ENCODE results near the gene MAN1A2.
A peak's percentile ranks its signal among the peaks of the same experiment; 100 is the strongest.

The MAN1A2 gene

DNA sequence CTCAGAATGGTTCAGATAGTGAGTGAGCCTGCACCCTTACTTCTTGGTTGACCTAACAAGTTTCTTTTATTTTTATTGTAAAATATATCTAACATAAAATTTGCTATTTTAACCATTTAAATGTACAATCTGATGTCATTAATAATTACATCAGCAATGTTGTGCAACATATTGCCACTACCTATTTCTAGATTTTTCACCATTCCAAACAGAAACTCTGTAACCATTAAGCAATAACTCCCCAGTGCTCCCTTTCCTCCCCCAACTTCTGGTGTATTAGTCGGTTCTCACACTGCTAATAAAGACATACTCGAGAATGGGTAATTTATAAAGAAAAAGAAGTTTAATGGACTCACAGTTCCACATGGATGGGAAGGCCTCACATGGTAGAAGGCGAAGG, 162.4 kb downstream of the MAN1A2 start:
- no peak overlapping the region for H3K4me2 ChIP-seq
- H3K27ac ChIP-seq, result no peak overlapping the region
- TF ChIP-seq Cebpa-rat (IDR thresholded peaks at IDR 0.05), result no peak
- no peaks in the 10 kb centered on the region for H3K27me3 ChIP-seq
- no peak overlapping the region for H3K4me3 ChIP-seq
- peaks cover 0 to 29% (median 11%) of the 10 kb centered on the region in 11 experiments; a peak in 15 of 22 replicates for H3K36me3 ChIP-seq
- H3K9me3 ChIP-seq (replicated peaks in 1 of 11), result peaks cover 0 to 8% (median 4%) of the 10 kb centered on the region in 11 experiments; a peak in 7 of 22 replicates
- H4K20me1 ChIP-seq, result no peaks in the 10 kb centered on the region
- H3K9ac ChIP-seq, result no peak overlapping the region
- peaks cover 0 to 3% (median 0%) of the 10 kb centered on the region in 10 experiments; a peak in 5 of 20 replicates for H3K4me1 ChIP-seq

DNA sequence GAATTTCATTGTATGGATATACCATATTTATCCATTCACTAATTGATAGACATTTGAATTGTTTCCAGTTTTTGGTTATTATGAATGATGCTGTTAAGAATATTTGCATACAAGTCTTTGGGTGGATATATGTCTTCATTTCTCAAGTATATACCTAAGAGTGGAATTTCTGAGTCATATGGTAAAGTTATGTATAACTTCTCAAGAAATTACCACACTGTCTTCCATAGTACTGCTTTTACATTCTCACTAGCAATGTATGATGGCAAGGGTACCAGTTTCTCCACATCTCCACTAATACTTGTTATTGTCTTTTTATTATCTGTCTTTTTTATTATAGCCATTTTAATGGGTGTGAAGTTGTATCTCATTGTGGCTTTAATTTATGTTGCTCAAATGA, 164.0 kb downstream of the MAN1A2 start:
- Histone ChIP-seq H3K4me2 (no peak overlapping the region), H3K36me3 (peaks cover 0 to 25% (median 10%) of the 10 kb centered on the region in 11 experiments; a peak in 13 of 22 replicates), H3K27me3 (no peaks in the 10 kb centered on the region), H4K20me1 (no peaks in the 10 kb centered on the region), H3K4me1 (peaks cover 0 to 9% (median 0%) of the 10 kb centered on the region in 10 experiments; a peak in 5 of 20 replicates), H3K9ac (no peak overlapping the region), H3K9me3 (replicated peaks in 1 of 11) (peaks cover 0 to 8% (median 4%) of the 10 kb centered on the region in 11 experiments; a peak in 7 of 22 replicates), H3K27ac (no peak overlapping the region), H3K4me3 (no peak overlapping the region)
- TF ChIP-seq Cebpa-rat (IDR thresholded peaks at IDR 0.05), result no peak

DNA sequence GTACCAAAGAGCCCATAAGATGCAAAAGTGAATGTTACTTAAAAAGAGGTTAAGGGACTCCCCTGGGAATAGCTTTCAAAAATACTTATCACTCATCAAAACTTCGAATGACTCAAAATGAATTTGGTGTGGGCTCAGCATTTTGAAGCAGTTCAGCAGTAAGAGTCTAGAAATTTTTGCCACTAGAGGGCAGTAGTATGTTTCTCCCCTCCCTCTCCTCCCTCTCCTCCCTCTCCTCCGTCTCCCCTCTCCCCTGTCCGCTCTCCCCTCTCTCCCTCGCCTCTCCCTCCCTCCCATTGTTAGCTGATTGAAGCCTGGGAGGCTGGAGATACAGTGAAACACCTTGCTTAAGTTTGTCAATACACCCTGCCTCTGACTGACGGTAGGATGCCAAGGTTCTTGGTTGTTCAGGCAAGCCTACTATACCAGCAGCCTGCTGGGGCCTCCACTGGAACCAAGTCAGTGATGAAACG, 167.8 kb downstream of the MAN1A2 start:
- peaks cover 0 to 2% (median 0%) of the 10 kb centered on the region in 11 experiments; a peak in 1 of 22 replicates for H3K36me3 ChIP-seq
- H3K4me3 ChIP-seq, result no peak overlapping the region
- no peaks in the 10 kb centered on the region for H4K20me1 ChIP-seq
- H3K27me3 ChIP-seq, result no peaks in the 10 kb centered on the region
- H3K4me2 ChIP-seq, result peak overlapping the region in 3 of 11 experiments; percentile 14 to 35 (median 20); a peak in 2 of 22 replicates
- no peak for TF ChIP-seq Cebpa-rat (IDR thresholded peaks at IDR 0.05)
- H3K9ac ChIP-seq, result peak overlapping the region in 1 of 11 experiments; percentile 42; a peak in 1 of 22 replicates
- peaks cover 0 to 3% (median 0%) of the 10 kb centered on the region in 11 experiments; a peak in 4 of 22 replicates for H3K9me3 ChIP-seq (replicated peaks in 1 of 11)
- no peak overlapping the region for H3K27ac ChIP-seq
- H3K4me1 ChIP-seq, result peaks cover 0 to 14% (median 0%) of the 10 kb centered on the region in 10 experiments; a peak in 5 of 20 replicates

DNA sequence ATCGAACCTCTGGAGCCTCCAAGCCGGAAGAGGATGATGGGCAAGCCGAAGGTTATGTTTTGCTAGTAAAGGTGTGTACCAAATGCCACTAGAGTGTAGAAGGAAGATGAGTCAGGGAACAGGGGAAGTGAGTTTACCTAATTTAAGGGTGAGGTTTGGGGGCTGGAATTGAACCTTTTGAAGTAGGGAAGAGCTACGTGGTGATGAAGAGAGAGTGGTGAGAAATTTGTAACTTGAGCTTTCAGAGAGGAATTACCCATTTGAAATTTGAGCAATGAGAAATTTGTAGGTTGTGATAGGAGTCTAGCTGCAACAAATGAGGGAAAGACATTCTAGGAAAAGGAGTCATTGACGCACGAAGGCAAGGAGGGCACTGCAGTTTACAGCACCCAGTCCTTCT, 168.6 kb downstream of the MAN1A2 start:
- H4K20me1 ChIP-seq, result no peaks in the 10 kb centered on the region
- H3K27ac ChIP-seq, result no peak overlapping the region
- no peak overlapping the region for H3K9ac ChIP-seq

DNA sequence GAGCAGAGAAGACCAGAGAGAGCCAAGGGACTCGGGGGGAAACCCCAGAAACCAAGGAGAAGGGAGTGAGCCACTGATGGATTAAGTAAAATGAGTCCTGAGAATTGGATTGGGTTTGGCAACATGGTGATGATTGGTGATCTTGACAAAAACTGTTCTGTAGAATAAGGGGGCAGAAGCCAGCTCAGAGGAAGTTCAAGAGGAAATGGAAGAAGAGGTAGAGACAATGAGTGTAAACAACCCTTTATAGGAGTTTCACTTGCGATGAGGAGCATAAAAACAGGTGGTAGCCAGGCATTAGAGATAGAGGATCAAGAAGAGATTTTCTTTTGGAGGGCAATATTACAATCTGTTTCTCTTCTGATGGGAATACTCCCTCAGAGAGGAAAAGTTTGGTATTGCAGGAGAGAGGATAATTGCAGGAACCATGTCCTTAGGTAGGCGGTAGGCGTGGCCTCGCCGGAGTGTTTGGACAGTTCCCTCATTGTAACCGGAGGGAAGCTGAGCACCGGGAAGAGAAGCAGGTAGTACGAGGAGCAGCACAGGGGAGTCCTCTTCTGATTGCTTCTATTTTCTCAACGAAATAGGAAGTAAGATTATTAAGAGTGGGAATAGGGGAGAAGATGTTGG, 170.2 kb downstream of the MAN1A2 start:
- Histone ChIP-seq H3K9ac (no peak overlapping the region), H4K20me1 (no peaks in the 10 kb centered on the region), H3K4me2 (no peak overlapping the region; a peak in 1 of 22 replicates), H3K27ac (no peak overlapping the region), H3K27me3 (no peaks in the 10 kb centered on the region), H3K4me3 (no peak overlapping the region), H3K4me1 (peaks cover 0 to 18% (median 0%) of the 10 kb centered on the region in 10 experiments; a peak in 6 of 20 replicates), H3K9me3 (replicated peaks in 1 of 11) (no peaks in the 10 kb centered on the region), H3K36me3 (no peaks in the 10 kb centered on the region)
- no peak for TF ChIP-seq Cebpa-rat (IDR thresholded peaks at IDR 0.05)

More for the DNA sequence above, 168.6 kb downstream of the MAN1A2 start:
- H3K4me1 ChIP-seq, result peaks cover 0 to 15% (median 0%) of the 10 kb centered on the region in 10 experiments; a peak in 6 of 20 replicates
- H3K9me3 ChIP-seq (replicated peaks in 1 of 11), result no peaks in the 10 kb centered on the region
- TF ChIP-seq Cebpa-rat (IDR thresholded peaks at IDR 0.05), result no peak
- no peaks in the 10 kb centered on the region for H3K36me3 ChIP-seq
- H3K27me3 ChIP-seq, result no peaks in the 10 kb centered on the region
- no peak overlapping the region for H3K4me2 ChIP-seq
- H3K4me3 ChIP-seq, result no peak overlapping the region

DNA sequence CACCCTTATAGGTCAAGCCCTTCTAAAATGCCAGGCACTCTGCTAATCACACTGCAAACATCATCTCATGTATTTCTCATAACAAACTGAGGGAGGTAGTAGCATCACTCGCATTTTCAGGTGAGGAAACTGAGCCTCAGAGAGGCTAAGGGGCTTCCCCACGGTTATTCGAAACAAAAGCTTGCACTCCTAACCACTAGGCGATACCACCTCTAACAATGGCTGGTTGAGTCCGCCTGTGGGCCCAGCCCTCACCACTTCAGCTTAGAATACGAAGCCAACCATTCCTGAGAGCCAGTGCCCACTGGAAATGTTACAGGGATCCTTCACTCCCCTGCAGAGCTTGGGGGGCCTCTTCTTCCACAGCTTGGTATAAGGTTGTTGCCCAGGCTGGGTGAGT, 173.3 kb downstream of the MAN1A2 start:
- Histone ChIP-seq H4K20me1 (no peaks in the 10 kb centered on the region), H3K9ac (no peak overlapping the region), H3K9me3 (replicated peaks in 1 of 11) (no peaks in the 10 kb centered on the region), H3K4me2 (no peak overlapping the region), H3K27me3 (no peaks in the 10 kb centered on the region), H3K36me3 (no peaks in the 10 kb centered on the region), H3K4me1 (peaks cover 0 to 12% (median 0%) of the 10 kb centered on the region in 10 experiments; a peak in 2 of 20 replicates), H3K4me3 (no peak overlapping the region), H3K27ac (no peak overlapping the region)
- no peak for TF ChIP-seq Cebpa-rat (IDR thresholded peaks at IDR 0.05)

DNA sequence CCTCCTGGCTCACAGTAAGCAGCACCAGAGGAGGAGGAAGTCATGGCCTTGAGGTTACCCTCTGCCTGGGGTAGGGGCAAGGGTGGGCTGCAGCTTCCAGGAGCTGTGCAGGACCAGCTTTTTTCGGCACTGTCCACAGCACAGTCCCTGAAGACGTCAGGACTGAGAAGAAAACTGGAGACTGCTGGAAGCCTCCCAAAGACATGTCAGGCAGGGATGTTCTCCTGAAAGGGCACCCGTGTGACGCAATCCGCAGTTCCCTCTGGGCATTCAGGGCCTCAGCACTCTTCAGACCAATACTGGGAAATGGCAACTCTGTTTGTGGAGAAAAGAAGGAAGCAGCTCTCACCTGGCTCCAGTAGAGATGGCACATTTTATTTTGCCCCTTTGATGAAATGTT, 173.8 kb downstream of the MAN1A2 start:
- peak in 2 of 11 experiments; percentile 11 to 20; a peak in 2 of 22 replicates for TF ChIP-seq Cebpa-rat (IDR thresholded peaks at IDR 0.05)
- no peak overlapping the region for H3K4me3 ChIP-seq
- H3K4me1 ChIP-seq, result peaks cover 0 to 12% (median 0%) of the 10 kb centered on the region in 10 experiments; a peak in 2 of 20 replicates
- H3K36me3 ChIP-seq, result no peaks in the 10 kb centered on the region
- H3K4me2 ChIP-seq, result no peak overlapping the region
- H3K9me3 ChIP-seq (replicated peaks in 1 of 11), result no peaks in the 10 kb centered on the region
- H3K27ac ChIP-seq, result no peak overlapping the region
- H3K9ac ChIP-seq, result no peak overlapping the region
- no peaks in the 10 kb centered on the region for H4K20me1 ChIP-seq
- no peaks in the 10 kb centered on the region for H3K27me3 ChIP-seq

DNA sequence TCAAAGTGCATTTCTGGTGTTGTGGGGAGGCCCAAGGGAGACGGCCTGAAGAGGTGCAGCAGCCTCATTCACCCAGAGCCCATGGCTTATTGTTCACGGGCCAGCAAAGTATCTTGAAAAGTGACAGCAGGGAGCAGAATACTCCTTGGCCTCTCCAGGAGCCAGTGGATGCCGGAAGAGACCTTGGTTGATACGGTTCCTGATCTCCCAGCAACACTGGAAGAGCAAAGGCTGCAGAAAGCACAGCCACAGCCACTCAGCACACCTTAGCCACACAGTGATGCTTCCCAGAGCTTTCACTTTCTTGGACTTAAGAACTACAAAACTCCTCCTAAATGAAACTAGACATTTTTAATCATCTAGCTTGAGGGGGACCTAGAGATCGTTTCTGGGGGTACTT, 174.3 kb downstream of the MAN1A2 start:
- TF ChIP-seq Cebpa-rat (IDR thresholded peaks at IDR 0.05), result no peak
- Histone ChIP-seq H3K36me3 (no peaks in the 10 kb centered on the region), H3K9ac (no peak overlapping the region), H3K27ac (no peak overlapping the region), H3K4me3 (no peak overlapping the region), H3K9me3 (replicated peaks in 1 of 11) (no peaks in the 10 kb centered on the region), H3K4me1 (peaks cover 0 to 12% (median 0%) of the 10 kb centered on the region in 10 experiments; a peak in 2 of 20 replicates), H3K4me2 (no peak overlapping the region), H3K27me3 (no peaks in the 10 kb centered on the region), H4K20me1 (no peaks in the 10 kb centered on the region)

DNA sequence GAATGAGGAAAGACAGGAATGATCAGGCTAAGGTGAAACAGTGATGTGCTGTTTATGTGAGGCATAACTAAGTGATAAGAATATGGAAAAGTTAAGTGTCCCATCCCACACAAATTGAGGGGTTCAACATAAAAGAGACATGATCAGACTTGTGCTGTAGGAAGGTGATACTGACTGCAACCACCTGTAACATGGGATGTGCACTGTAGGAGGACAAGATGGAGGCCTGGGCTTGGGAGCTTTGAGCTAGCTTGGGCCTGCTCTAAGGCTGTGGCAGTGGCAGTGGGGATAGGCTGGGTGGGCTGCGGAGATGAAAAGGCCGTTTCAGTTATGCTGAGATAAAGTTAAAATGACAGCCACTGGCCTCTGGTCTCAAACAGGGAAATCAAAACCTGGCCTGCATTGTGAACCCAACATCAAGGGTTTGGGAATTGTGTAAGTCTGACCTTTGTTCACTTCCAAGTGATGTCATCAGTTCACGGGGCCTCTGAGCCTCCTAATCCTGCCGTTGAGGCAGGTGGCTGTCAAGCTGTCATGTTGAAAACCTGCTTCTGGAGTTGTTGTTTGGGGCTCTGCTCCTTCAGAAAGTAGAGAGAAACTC, 177.4 kb downstream of the MAN1A2 start:
- Histone ChIP-seq H3K36me3 (no peaks in the 10 kb centered on the region), H3K4me1 (peaks cover 0 to 7% (median 2%) of the 10 kb centered on the region in 10 experiments; a peak in 8 of 20 replicates), H3K4me2 (no peak overlapping the region), H4K20me1 (no peaks in the 10 kb centered on the region), H3K9me3 (replicated peaks in 1 of 11) (no peaks in the 10 kb centered on the region), H3K27me3 (no peaks in the 10 kb centered on the region), H3K4me3 (no peak overlapping the region), H3K27ac (no peak overlapping the region), H3K9ac (no peak overlapping the region)
- no peak for TF ChIP-seq Cebpa-rat (IDR thresholded peaks at IDR 0.05)

All from BLaER1 treated with 17β-estradiol and CSF1 and Interleukin-3, amounts not matched to agents 10 nM and 100 nM (cell line).